H1 (cell line): ENCODE measurements around the gene CLEC2D. TPM values are rescaled to one million over a fixed set of nuclear protein-coding genes. Genes with fewer than 3 reads are reported as not detected.

Experiments used
- CTBP2 ChIP-seq: IDR thresholded peaks from 2 replicates; pipeline ENCODE4 v1.7.0; 2011; ENCODE audit warnings: borderline replicate concordance, mild to moderate bottlenecking, moderate library complexity, mixed read lengths, low read length; ENCODE audit not compliant: insufficient read depth, insufficient read length
- KDM5A ChIP-seq: fragments of 200-600 bp; IDR thresholded peaks from 2 replicates; pipeline ENCODE4 v1.7.1; 2012; ENCODE audit warnings: mild to moderate bottlenecking, low read length, inconsistent platforms, mixed read lengths
- POLR2AphosphoS5 ChIP-seq: IDR thresholded peaks from 2 replicates; pipeline ENCODE4 v1.6.1; 2011; ENCODE audit warnings: low read depth, low read length
- polyA plus RNA-seq, 7 experiments: library from polyadenylated mRNA; depleted of rRNA in 3 of 7; stranded (reverse) in 5 of 7; unstranded in 2 of 7; fragments of >200 nt in 5 of 7; fragments of 200-250 nt in 2 of 7; gene quantifications; 1 replicate in 5 of 7; 2 replicates in 1 of 7; 4 replicates in 1 of 7; pipeline versions ENCODE4 v1.2.1 to v1.2.3, GENCODE V29; 2011 to 2013; ENCODE audit warnings: missing spikeins in 2 of 7, mixed read lengths in 2 of 7
- total RNA-seq: library from RNA; stranded (reverse); fragmentation: NEBNext Ultra II Directional; extraction: Animal tissue kit (Norgen Biotek cat#: 25700); gene quantifications from 2 replicates; pipeline ENCODE4 v1.2.1, GENCODE V29; 2021
- TF ChIP-seq, protein P1 (sequence below): fragments of 300-600 bp; sonication (generic); IDR thresholded peaks from 2 replicates; pipeline ENCODE4 v1.7.1; 2012; ENCODE audit warnings: low read length, moderate library complexity, mild to moderate bottlenecking, inconsistent platforms; ENCODE audit not compliant: insufficient replicate concordance

The CLEC2D gene
- total and polyA plus RNA-seq, 2 of the 8 experiments (the other 6 are each of a cell fraction or from before 2014, with no cell fraction given) = 4.2 to 6.2 TPM

DNA sequence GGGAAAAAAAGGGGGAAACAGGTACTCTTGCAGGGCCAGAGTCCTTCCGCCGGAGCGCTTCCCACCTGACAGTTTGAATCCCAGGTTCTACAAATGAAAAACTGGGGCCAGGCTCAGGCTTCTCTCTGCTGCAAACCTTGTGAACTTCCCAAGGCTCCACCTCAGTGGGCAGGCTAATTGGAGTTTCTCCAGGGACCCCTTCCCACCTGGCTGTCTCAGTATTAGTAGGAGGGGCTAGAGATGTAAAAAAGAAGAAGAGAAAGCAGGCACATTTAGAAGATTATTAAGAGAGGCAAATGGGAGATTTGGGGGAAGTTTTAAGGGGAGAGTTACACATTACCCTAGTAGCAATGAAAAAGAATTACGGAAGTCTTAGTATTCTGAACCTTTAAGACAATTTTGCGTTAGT, 20.0 kb upstream of the CLEC2D start (continued):
- TF ChIP-seq, protein P1, sequence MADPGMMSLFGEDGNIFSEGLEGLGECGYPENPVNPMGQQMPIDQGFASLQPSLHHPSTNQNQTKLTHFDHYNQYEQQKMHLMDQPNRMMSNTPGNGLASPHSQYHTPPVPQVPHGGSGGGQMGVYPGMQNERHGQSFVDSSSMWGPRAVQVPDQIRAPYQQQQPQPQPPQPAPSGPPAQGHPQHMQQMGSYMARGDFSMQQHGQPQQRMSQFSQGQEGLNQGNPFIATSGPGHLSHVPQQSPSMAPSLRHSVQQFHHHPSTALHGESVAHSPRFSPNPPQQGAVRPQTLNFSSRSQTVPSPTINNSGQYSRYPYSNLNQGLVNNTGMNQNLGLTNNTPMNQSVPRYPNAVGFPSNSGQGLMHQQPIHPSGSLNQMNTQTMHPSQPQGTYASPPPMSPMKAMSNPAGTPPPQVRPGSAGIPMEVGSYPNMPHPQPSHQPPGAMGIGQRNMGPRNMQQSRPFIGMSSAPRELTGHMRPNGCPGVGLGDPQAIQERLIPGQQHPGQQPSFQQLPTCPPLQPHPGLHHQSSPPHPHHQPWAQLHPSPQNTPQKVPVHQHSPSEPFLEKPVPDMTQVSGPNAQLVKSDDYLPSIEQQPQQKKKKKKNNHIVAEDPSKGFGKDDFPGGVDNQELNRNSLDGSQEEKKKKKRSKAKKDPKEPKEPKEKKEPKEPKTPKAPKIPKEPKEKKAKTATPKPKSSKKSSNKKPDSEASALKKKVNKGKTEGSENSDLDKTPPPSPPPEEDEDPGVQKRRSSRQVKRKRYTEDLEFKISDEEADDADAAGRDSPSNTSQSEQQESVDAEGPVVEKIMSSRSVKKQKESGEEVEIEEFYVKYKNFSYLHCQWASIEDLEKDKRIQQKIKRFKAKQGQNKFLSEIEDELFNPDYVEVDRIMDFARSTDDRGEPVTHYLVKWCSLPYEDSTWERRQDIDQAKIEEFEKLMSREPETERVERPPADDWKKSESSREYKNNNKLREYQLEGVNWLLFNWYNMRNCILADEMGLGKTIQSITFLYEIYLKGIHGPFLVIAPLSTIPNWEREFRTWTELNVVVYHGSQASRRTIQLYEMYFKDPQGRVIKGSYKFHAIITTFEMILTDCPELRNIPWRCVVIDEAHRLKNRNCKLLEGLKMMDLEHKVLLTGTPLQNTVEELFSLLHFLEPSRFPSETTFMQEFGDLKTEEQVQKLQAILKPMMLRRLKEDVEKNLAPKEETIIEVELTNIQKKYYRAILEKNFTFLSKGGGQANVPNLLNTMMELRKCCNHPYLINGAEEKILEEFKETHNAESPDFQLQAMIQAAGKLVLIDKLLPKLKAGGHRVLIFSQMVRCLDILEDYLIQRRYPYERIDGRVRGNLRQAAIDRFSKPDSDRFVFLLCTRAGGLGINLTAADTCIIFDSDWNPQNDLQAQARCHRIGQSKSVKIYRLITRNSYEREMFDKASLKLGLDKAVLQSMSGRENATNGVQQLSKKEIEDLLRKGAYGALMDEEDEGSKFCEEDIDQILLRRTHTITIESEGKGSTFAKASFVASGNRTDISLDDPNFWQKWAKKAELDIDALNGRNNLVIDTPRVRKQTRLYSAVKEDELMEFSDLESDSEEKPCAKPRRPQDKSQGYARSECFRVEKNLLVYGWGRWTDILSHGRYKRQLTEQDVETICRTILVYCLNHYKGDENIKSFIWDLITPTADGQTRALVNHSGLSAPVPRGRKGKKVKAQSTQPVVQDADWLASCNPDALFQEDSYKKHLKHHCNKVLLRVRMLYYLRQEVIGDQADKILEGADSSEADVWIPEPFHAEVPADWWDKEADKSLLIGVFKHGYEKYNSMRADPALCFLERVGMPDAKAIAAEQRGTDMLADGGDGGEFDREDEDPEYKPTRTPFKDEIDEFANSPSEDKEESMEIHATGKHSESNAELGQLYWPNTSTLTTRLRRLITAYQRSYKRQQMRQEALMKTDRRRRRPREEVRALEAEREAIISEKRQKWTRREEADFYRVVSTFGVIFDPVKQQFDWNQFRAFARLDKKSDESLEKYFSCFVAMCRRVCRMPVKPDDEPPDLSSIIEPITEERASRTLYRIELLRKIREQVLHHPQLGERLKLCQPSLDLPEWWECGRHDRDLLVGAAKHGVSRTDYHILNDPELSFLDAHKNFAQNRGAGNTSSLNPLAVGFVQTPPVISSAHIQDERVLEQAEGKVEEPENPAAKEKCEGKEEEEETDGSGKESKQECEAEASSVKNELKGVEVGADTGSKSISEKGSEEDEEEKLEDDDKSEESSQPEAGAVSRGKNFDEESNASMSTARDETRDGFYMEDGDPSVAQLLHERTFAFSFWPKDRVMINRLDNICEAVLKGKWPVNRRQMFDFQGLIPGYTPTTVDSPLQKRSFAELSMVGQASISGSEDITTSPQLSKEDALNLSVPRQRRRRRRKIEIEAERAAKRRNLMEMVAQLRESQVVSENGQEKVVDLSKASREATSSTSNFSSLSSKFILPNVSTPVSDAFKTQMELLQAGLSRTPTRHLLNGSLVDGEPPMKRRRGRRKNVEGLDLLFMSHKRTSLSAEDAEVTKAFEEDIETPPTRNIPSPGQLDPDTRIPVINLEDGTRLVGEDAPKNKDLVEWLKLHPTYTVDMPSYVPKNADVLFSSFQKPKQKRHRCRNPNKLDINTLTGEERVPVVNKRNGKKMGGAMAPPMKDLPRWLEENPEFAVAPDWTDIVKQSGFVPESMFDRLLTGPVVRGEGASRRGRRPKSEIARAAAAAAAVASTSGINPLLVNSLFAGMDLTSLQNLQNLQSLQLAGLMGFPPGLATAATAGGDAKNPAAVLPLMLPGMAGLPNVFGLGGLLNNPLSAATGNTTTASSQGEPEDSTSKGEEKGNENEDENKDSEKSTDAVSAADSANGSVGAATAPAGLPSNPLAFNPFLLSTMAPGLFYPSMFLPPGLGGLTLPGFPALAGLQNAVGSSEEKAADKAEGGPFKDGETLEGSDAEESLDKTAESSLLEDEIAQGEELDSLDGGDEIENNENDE = no peak
- TF ChIP-seq KDM5A (no peak), CTBP2 (no peak), POLR2AphosphoS5 (no peak)
